HG03108 (cell line): ENCODE results near the gene SDHAF2.
"Not testable (repeated sequence)": the region's sequence is repeated elsewhere in the genome, so short reads cannot be mapped to it uniquely, and the experiment has no call there.

Experiments used
- ATAC-seq: cut with Tn5 transposase; IDR thresholded peaks from one replicate; pipeline ENCODE4 v1.9.1; 2021; ENCODE audit warnings: moderate library complexity; ENCODE audit not compliant: unreplicated experiment

SDHAF2 gene

DNA sequence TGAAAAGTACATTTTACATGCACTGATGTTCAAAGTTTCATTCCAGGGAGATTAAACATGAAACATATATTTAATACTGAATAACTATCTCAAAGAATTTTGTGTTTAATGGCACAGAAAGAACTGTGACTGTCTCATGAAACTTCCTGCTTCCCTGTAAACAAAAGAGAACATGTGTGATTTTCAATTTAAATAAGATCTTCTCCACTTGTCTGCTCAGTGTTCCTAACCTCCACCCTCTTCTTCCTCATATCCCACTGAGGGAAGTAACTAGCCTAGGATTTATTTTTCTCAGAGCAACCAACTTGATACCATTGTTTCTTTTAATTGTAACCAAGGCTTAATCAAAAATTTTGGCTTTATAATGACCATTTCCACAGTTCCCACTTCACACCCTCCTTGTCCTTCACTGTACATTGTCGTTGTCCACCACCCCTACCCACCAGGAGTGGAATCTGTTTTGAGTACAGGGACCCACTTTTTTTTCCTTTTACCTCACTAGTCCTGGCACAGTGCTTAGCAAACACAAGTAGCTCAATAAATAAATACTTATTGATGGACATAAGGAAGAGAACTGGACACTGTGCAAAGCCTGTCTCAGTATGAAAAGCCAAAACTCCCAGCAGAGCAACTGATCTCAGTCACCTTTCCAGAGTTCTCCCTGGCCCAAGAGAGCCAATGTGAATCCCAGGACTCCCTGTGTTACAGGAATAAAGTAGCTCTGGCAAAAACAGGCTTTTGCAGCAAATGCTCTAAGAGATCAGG, 4.4 kb upstream of the SDHAF2 start:
- no peak for ATAC-seq

DNA sequence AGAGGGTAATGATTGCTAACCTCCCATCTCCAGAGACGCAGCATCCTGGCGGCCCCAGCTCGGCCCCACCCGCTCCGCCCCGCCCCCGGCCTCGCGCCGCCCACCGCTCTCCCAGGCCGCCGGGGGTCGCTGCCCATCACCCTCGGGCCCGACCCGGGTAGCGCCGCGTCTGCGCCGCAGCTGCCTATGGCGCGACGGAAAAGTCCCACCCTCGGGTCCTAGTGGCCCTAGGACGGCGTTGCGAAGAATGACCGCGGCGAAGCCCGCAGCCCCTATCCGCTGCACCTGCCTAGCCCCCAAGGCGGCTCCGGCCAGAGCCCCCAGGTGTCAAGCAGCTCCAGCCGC, 606 bp upstream of the SDHAF2 start:
- ATAC-seq, result peak; percentile 51

DNA sequence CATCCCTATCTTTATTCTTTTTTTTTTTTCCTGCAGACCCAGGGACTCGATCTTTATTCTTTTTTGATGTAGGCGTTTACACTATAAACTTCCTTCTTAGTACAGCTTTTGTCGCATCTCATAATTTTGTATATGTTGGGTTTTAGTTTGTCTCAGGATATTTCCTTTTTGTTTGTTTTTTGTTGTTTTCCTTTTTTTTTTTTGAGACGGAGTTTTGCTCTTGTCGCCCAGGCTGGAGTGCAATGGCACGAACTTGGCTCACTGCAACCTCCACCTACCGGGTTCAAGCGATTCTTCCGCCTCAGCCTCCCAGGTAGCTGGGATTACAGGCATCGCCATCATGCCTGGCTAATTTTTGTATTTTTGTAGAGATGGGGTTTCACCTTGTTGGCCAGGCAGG, 915 bp downstream of the SDHAF2 start:
- ATAC-seq, result not testable (repeated sequence)

DNA sequence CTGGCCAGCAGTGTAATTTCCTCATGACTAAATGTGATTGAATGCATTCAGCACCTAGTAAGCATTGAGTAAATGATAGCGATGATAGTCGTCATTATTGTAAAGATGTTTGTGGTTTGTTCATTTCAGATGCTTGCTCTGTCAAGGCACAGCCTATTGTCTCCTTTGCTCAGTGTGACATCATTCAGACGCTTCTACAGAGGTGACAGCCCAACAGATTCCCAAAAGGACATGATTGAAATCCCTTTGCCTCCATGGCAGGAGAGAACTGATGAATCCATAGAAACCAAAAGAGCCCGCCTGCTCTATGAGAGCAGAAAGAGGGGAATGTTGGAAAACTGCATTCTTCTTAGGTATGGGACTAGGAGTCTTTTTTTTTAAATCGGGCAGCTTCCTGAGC, 7.6 kb downstream of the SDHAF2 start:
- ATAC-seq, result no peak

DNA sequence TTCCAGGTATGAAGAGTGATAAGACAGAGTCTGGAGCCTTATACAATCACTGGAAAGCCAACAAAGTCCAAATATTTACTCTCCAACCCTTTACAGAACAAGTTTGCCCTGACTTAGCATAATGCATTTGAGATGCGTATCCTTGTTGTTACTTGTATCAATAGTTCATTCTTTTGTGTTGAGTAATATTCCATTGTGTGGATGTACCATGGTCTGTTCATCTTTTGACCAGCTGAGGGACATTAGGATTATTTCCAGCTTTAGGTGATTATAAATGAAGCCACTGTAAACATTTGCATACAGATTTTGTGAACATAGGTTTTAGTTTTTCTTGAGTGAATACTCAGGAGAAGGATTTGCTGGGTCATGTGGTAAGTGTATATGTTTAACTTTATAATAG, 9.7 kb downstream of the SDHAF2 start:
- no peak for ATAC-seq

DNA sequence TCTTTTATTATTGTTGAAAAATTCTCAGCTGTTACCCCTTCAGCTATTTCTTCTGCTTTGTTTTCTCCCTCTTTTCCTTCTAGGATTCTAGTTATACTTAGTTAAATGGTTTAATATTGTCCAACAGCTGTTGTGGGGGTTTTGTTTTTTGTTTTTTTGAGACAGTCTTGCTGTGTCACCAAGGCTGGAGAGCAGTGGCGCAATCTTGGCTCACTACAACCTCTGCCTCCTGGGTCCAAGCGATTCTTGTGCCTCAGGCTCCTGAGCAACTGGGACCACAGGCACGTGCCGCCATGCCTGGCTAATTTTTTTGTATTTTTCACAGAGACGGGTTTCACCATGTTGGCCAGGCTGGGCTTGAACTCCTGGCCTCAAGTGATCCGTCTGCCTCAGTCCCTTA, 12.7 kb downstream of the SDHAF2 start:
- ATAC-seq, result no peak

DNA sequence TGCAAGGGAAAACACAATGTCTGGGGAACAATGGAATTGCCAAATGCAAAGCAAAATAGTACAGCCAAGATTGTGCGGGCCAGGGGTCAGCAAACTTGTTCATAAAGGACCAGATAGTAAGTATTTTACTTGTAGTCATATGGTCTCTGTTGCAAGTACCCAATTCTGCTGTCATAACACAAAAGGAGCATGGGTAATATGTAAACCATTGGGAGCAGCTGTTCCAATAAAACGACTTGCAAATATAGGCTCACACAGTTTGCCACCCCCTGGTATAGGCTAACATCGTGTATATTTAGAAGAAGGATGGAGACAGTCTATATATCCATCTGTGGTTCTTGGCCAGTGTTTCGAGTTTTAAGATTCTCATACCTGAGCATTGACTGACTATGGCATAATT, 15.6 kb downstream of the SDHAF2 start:
- ATAC-seq, result no peak

DNA sequence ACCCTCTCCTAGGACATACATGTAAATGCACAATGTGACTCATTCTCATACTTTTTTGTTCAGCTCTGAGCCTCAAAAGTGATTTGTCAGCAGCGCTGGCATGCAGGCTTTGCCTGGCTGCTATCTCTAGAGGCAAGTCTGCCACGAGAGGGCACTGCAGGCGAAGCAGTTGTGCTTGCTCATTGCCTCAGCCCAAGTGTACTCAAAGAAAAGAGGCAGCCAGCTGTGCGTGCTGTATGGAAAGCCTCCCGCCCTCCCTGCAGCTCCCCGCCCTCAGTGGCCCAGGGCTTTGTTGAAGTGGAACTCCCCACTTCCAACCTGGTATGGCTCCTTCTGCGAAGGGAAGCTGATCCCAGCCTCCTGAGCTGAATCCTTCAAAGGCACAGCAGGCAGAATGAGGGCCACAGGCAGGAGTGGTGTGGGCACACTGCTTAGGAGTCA, 16.3 kb downstream of the SDHAF2 start:
- no peak for ATAC-seq

DNA sequence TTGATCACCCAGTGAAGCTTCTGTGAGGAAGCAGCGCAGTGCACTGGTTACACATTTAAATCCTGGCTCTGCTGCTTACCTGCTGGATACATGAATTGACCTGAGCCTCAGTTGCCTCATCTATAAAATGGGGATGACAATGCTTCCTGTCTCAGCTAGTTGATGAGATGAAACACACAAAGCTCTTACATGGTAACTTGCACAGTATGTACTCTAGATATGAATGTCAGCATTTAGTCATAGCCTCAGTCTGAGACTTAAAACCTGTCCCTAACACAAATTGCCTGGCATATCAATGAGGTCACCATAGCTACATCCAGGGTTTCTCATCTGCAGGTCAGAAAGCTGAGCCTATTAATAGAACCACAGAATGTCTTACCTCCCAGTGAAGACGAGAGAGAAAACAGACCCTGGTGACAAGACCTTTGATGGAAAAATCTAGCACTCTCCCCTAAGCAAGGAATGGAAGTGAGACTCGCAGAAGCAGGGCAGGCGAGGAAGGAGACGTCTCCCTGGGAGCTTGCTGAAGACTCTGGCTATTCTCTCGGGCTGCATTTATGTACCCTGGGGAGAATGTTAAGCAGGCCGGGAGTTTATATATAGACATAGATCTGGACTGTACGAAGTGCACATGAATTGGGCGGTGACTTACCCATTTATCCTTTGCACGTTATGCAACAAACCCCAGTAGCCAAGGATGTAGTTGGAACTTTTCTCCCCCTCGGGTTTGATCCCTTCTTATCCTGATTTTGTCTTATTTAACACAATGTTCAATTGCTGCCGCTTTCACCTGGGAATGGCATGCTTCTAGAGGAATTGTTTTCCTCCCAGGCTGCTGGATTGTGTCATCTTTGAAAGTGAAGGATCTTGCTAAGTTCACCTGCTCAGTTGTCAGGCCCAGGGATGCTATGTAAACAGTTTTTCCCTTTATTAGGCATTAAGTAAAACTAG, 18.0 kb downstream of the SDHAF2 start:
- ATAC-seq, result no peak

DNA sequence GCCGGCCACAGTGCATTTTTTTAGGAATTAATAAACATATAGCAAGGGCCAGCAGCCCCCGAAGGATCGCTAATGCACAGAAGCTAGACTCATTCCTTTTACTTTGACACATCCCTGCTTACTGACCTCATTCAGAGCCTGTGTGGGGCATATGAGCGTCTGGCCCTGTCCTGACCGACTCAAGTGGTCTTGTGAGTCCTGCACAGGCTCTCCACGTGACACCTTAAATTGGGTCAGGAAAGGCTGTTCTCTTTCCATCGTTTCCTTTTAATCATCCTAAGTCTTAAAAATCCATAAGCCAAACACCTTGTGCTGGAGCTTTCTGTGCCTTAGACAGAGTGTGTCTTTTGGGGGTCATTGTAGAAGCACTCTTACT, 18.6 kb downstream of the SDHAF2 start:
- no peak for ATAC-seq

DNA sequence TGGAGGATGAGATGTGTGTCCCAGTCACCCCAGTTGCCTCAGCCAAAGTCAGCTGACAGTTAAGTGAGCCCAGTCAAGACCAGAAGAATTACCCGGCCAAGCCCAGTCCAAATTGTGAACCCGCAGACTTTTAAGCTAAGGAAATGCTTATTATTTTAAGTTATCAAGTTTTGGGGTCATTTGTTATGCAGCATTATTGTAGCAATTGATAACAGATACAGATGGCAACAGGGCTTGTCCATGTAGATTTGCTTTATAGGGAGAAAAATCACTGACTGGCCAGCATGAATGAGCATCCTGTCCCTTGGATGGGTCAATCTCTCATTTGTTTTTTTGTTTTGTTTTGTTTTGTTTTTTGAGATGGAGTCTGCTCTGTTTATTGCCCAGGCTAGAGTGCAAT, 22.9 kb downstream of the SDHAF2 start:
- no peak for ATAC-seq

DNA sequence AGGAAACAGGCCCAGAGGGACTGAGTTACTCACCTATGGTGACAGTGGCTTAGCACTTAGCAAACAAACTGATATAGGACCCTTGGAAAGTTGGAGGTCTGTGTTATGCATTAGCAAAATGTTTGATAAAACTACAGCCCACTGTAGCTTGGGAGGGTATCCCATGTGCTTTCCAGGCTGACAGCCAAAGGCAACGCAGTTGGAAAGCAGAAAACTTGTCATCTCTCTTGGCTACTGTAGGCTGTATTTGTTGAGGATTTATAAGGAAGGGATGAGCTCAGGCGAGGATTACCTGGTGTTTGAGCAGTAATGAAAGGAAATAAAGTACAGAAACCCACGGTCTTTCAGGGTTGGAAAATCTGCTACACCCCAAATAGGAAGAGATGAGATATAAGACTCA, 23.8 kb downstream of the SDHAF2 start:
- ATAC-seq, result no peak

DNA sequence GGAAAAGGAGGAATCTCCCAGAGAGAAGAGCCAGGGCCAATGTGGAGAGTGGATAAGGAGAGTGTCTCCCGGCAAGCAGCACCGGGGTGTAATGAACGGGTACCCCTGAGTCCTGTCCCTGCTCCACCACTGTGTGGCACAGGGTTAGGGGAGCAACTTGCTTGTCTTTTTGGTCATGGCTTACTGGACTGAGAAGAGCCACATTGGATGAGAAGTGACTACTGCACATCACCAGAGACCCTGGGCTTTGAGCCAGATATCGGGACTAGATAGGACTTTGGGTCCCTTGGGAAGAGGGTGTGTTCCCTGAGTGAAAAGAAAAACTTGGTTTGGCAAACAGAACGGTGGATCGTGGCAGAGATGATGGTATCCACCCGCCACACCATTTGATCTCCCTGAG, 24.6 kb downstream of the SDHAF2 start:
- ATAC-seq, result no peak

DNA sequence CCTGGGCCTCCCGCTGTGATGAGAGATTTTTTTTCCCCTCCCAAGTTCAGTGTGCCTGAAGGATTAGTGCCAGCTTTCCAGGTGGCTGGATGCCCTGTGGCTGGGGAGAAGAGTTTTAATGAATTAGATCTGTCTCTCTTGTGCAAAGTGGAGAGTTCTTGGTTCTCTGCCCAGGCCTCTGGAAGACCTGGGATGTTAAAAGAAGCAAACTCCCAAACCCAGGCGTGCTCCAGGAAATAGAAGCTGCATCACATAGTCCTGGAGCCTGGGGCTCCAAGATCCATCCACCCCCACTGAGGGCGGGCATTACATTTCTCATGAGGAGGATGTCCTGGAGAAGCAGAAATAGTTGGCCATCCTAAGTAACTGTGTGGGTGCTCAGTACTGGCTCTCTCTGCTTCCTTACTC, 30.6 kb downstream of the SDHAF2 start:
- no peak for ATAC-seq

DNA sequence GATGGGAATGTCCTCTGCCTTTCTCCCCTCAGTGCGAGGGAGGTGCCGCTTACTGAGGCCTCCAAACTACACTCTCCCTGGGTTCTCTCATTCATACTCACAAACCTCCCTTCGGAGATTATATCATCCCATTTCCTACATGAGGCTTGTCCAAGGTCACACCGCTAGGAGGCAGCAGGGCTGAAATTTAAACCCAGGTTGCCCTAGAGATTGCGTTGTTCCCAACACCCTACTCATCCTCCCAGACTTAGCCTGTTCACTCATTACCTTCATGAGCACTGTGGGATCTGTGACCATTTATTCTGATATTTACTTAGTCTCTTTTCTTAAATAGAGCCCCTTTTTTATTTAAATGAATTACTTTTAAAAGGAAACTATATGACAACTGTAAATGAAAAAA, 31.1 kb downstream of the SDHAF2 start:
- ATAC-seq, result no peak

DNA sequence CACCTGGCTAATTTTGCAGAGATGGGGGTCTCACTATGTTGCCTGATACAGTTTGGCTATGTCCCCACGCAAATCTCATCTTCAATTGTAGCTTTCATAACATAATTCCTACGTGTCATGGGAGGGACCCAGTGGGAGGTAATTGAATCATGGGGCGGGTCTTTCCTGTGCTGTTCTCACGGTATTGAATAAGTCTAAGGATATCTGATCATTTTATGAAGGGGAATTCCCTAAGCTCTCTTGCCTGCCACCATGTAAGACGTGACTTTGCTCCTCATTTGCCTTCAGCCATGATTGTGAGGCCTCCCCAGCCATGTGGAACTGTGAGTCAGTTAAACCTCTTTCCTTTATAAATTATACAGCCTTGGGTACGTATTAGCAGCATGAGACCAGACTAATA, 37.7 kb downstream of the SDHAF2 start:
- ATAC-seq, result not testable (repeated sequence)

DNA sequence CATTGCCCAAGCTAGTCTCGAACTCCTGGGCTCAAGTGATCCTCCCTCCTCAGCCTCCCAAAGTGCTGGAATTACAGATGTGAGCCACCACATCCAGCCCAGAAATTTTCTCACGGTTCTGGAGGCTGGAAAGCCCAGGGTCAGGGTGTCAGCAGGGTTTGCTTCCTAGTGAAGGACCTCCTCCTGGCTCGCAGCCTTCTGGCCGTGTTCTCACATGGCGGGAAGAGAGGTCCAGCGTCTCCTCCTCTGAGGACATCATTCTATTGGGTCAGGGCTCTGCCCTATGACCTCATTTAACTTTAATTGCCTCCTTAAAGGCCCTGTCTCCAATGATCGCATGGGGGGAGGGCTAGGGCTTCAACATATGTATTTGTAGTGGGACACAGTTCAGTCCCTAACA, 38.1 kb downstream of the SDHAF2 start:
- ATAC-seq, result no peak

DNA sequence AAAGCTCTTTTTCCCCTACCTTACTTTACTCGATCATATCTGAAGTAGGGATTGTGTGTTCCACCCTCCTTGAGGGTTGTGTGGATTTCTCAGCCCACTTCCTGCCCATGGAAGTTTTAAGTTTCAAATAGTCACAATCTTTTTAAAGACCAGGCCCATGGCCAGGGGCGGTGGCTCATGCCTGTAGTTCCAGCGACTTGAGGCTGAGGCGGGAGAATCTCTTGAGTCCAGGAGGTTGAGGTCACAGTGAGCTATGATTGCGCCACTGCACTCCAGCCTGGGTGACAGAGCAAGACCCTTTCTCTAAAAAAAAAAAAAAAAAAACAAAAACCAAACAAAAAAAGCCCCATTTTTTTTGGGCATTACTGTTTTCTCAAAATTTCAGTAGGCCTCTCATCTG, 42.4 kb downstream of the SDHAF2 start:
- no peak for ATAC-seq

DNA sequence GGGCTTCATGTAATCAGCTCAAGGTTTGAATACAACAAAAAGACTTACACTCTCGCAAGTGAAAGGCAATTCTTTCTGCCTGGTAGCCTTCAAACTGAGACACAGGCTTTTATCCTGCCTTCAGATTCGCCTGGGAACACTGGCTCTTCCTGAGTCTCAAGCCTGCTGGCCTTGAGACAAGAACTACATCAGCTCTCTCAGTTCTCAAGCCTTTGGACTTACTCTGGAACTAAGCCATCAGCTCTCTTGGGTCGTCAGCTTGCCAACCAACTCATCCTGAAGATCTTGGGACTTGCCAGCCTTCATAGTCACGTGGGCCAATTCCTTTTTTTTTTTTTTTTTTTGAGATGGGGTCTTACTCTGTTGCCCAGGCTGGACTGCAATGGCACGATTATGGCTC, 42.9 kb downstream of the SDHAF2 start:
- no peak for ATAC-seq

DNA sequence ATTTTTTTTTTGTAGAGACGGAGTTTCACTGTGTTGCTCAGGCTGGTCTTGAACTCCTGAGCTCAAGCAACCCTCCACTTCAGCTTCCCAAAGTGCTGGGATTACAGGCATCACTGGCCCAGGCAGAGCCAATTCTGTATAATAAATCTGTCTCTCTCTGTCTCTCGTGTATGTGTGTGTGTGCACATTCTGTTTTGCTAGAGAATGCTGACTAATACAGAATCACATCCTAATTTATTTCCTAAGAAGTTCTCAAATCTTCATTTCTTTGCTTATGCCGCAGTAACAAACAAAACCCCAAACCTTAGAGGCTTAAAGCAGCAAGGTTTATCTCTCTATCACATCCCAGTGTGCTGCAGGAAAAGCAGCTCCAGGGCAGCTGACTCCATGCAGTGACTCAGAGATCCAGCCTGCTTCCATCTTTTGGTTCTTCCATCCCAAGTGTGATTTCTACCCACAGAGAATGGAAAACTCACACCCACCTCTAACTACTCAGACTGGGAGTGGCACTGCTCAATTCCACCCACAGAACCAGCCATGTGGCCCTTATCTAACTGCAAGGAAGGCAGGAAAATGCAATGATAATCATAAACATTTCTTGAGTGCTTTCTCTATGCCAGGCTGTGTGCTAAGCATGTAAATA, 43.6 kb downstream of the SDHAF2 start:
- ATAC-seq, result no peak

DNA sequence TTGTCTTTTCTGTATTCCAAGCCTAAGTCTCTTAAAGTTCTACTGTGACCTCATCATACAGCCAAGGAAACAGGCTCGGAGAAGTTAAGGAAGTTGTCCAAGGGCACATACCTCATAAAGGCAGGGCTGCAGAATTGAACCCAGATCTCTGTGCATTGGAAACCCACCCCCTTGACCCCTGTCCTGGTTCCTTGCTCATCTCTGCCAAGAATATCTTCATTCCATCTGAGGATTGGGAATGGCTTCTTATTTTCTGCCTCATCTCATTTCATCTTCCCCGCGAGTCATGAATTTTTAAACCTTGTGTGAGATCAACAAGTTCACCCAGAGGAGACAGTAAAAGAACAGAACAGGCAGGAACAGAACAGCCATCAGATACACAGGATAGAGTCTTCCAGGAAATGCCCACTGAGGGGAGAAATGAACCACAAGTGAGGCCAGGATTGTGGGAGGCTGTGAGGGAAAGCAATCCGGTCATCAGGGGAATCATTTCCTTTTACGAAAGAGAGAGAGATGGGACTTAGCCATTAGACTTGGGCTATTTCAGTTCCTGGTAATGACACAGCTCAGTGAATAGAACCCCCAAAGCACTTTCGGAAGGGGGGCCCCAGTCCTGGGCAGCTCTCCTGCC, 44.2 kb downstream of the SDHAF2 start:
- ATAC-seq, result no peak
